GM20000 (cell line): Measurements from ENCODE around the gene UNC93B1.

ENCODE experiments used
- DNase-seq: peaks from one replicate; pipeline ENCODE4 v3.0.0; 2012; ENCODE audit warnings: low spot score
- CTCF ChIP-seq: IDR thresholded peaks from 2 replicates; pipeline ENCODE4 v1.5.1; 2012; ENCODE audit warnings: mild to moderate bottlenecking, control low read depth; ENCODE audit errors: extremely low read depth, missing control alignments

The UNC93B1 gene

GRCh38 chr11:68004551-68005335 lies 846 bp upstream of the UNC93B1 start:
- DNase-seq: no peak
- no peak for TF ChIP-seq CTCF

GRCh38 chr11:68002938-68003845 lies 705 bp downstream of the UNC93B1 start:
- peak; percentile 83 for DNase-seq
- TF ChIP-seq CTCF: no peak

GRCh38 chr11:68002575-68002937 lies 1.3 kb downstream of the UNC93B1 start:
- DNase-seq: peak; percentile 58

GRCh38 chr11:67999704-68000103 lies 4.2 kb downstream of the UNC93B1 start:
- no peak for TF ChIP-seq CTCF
- DNase-seq: no peak

More at GRCh38 chr11:68002575-68002937, 1.3 kb downstream of the UNC93B1 start:
- TF ChIP-seq CTCF: no peak

GRCh38 chr11:67999201-67999629 lies 4.7 kb downstream of the UNC93B1 start:
- DNase-seq: no peak
- TF ChIP-seq CTCF: no peak

GRCh38 chr11:67998150-67999045 lies 5.5 kb downstream of the UNC93B1 start:
- no peak for DNase-seq
- TF ChIP-seq CTCF: no peak
